Endodermal cell (in vitro differentiated cells): ENCODE data around the gene PYDC1. TPM values are rescaled to one million over a fixed set of nuclear protein-coding genes. Genes with fewer than 3 reads are reported as not detected.
"Not testable (repeated sequence)": the region's sequence is repeated elsewhere in the genome, so short reads cannot be mapped to it uniquely, and the experiment has no call there.

Experiments used
- DNase-seq: peaks from one replicate; pipeline ENCODE4 v3.0.0-alpha.2; 2017
- H3K27ac ChIP-seq: 2 replicates; pipeline ENCODE4 v1.5.1; 2013; ENCODE audit warnings: mild to moderate bottlenecking, low read depth, low read length, moderate library complexity
- H3K27me3 ChIP-seq: 2 replicates; pipeline ENCODE4 v1.6.1; 2013; ENCODE audit warnings: mild to moderate bottlenecking, low read length, moderate library complexity; ENCODE audit not compliant: insufficient read depth, control insufficient read depth, poor library complexity, severe bottlenecking
- H3K36me3 ChIP-seq: 2 replicates; pipeline ENCODE4 v1.7.0; 2013; ENCODE audit warnings: mild to moderate bottlenecking, low read length, moderate library complexity; ENCODE audit not compliant: control insufficient read depth, insufficient read depth
- H3K4me1 ChIP-seq: one replicate; pipeline ENCODE4 v1.7.0; 2013; ENCODE audit warnings: low read length; ENCODE audit not compliant: control insufficient read depth, insufficient read depth
- H3K4me3 ChIP-seq: 2 replicates; pipeline ENCODE4 v1.5.1; 2013; ENCODE audit warnings: mild to moderate bottlenecking, low read length, moderate library complexity
- H3K9ac ChIP-seq: 2 replicates; pipeline ENCODE4 v1.6.1; 2013; ENCODE audit warnings: mild to moderate bottlenecking, low read length, moderate library complexity; ENCODE audit not compliant: poor library complexity, severe bottlenecking; ENCODE audit errors: extremely low read depth
- H3K9me3 ChIP-seq: 2 replicates; pipeline ENCODE4 v1.6.1; 2013; ENCODE audit warnings: mild to moderate bottlenecking, low read length, moderate library complexity; ENCODE audit not compliant: control insufficient read depth
- H3K27ac Mint-ChIP-seq: 2 replicates; pipeline ENCODE4 v1.8.0; 2020; ENCODE audit warnings: mixed read lengths
- H3K27me3 Mint-ChIP-seq: 2 replicates; pipeline ENCODE4 v1.8.0; 2021; ENCODE audit warnings: mild to moderate bottlenecking, mixed read lengths; ENCODE audit not compliant: insufficient read depth
- H3K36me3 Mint-ChIP-seq: 2 replicates; pipeline ENCODE4 v1.8.0; 2020; ENCODE audit warnings: low read depth, mixed read lengths
- H3K4me1 Mint-ChIP-seq: 2 replicates; pipeline ENCODE4 v1.8.0; 2020; ENCODE audit warnings: mixed read lengths
- H3K4me3 Mint-ChIP-seq: 2 replicates; pipeline ENCODE4 v1.8.0; 2020; ENCODE audit warnings: mild to moderate bottlenecking, moderate library complexity, mixed read lengths
- H3K9me3 Mint-ChIP-seq: 2 replicates; pipeline ENCODE4 v1.8.0; 2020; ENCODE audit warnings: mild to moderate bottlenecking, mixed read lengths
- WGBS, 2 experiments: methylation state at CpG; one replicate each; pipeline versions ENCODE4 v1.1.5 to v1.1.7; 2013; ENCODE audit warnings: missing lambda C conversion rate in 2 of 2, mixed read lengths in 1 of 2; ENCODE audit not compliant: insufficient coverage in 1 of 2, insufficient read length in 1 of 2; 5-methylcytosine and 5-hydroxymethylcytosine counted together
- total RNA-seq, 2 donors: library from RNA; stranded (reverse); fragmentation: NEBNext Ultra II Directional in 1 of 2; extraction: Animal tissue kit (Norgen Biotek cat#: 25700) in 1 of 2; gene quantifications; 2 replicates in 1 of 2; 3 replicates in 1 of 2; pipeline ENCODE4 v1.2.1, GENCODE V29; 2021
- TF ChIP-seq, protein P1 (sequence below): fragments of 200-600 bp; sonication (generic); conservative IDR thresholded peaks from 2 replicates; pipeline ENCODE4 v1.5.0; 2021; ENCODE audit warnings: antibody characterized with exemption, mild to moderate bottlenecking

Gene PYDC1
- total RNA-seq, 2 donors from 2014 or later: not detected

DNA sequence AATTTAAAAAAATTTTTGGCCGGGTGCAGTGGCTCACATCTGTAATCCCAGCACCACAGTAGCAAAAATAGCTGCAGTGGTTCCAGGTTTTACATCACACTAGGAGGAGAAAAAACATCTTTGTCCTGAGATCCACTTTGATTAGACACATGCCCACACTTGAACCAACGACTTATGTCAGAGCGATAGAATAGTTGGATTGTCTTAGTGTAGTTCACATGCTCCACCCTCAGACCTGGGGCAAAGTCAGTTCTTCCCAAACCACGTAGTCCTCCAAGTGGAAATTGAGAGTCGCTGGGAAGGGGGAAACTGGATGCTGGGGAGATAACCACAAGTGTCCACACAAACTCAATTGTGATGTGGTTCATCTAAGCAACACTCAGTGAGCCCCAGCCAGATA lies 31.4 kb upstream of the PYDC1 start:
- Histone ChIP-seq H3K4me1 (peaks cover 5% of the 10 kb centered on the region), H3K9ac (no peak overlapping the region), H3K9me3 (no peaks in the 10 kb centered on the region), H3K4me3 (no peak overlapping the region), H3K27me3 (no peaks in the 10 kb centered on the region), H3K27ac (no peak overlapping the region), H3K36me3 (no peaks in the 10 kb centered on the region)
- Mint-ChIP-seq H3K36me3 (no peaks in the 10 kb centered on the region), H3K9me3 (peaks cover 15% of the 10 kb centered on the region), H3K27me3 (peaks cover 3% of the 10 kb centered on the region), H3K4me1 (peaks cover 10% of the 10 kb centered on the region), H3K27ac (no peak overlapping the region), H3K4me3 (no peak overlapping the region)
- WGBS, 2 experiments: 93 to 94% methylated on average over 3 to 5 of the region's 5 CpGs
- DNase-seq: no peak
- TF ChIP-seq, protein P1, sequence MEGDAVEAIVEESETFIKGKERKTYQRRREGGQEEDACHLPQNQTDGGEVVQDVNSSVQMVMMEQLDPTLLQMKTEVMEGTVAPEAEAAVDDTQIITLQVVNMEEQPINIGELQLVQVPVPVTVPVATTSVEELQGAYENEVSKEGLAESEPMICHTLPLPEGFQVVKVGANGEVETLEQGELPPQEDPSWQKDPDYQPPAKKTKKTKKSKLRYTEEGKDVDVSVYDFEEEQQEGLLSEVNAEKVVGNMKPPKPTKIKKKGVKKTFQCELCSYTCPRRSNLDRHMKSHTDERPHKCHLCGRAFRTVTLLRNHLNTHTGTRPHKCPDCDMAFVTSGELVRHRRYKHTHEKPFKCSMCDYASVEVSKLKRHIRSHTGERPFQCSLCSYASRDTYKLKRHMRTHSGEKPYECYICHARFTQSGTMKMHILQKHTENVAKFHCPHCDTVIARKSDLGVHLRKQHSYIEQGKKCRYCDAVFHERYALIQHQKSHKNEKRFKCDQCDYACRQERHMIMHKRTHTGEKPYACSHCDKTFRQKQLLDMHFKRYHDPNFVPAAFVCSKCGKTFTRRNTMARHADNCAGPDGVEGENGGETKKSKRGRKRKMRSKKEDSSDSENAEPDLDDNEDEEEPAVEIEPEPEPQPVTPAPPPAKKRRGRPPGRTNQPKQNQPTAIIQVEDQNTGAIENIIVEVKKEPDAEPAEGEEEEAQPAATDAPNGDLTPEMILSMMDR: no peak

DNA sequence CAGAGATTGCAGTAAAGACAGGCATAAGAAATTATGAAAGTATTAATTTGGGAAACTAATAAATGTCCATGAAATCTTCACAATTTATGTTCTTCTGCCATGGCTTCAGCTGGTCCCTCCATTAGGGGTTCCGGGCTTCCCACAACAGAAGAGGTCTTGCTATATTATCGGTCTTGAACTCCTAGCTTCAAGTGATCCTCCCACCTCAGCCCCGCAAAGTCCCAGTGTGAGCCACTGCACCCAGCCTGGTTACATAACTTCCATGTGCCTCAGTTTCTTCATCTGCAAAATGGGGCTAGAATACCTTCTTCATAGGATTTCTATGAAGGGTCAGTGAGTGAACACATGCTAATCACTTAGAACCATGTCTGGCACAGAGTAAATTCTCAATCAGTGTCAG lies 29.4 kb upstream of the PYDC1 start:
- 81 to 89% methylated on average over 3 of the region's 3 CpGs for WGBS, 2 experiments
- H3K27ac ChIP-seq: no peak overlapping the region
- Mint-ChIP-seq H3K9me3 (peaks cover 15% of the 10 kb centered on the region), H3K4me3 (no peak overlapping the region), H3K27me3 (no peaks in the 10 kb centered on the region), H3K36me3 (no peaks in the 10 kb centered on the region), H3K4me1 (no peaks in the 10 kb centered on the region), H3K27ac (no peak overlapping the region)
- no peak for DNase-seq
- H3K27me3 ChIP-seq: no peaks in the 10 kb centered on the region
- no peak overlapping the region for H3K9ac ChIP-seq
- H3K4me1 ChIP-seq: no peaks in the 10 kb centered on the region
- TF ChIP-seq, protein P1: no peak
- no peaks in the 10 kb centered on the region for H3K36me3 ChIP-seq
- no peak overlapping the region for H3K4me3 ChIP-seq
- H3K9me3 ChIP-seq: no peaks in the 10 kb centered on the region

DNA sequence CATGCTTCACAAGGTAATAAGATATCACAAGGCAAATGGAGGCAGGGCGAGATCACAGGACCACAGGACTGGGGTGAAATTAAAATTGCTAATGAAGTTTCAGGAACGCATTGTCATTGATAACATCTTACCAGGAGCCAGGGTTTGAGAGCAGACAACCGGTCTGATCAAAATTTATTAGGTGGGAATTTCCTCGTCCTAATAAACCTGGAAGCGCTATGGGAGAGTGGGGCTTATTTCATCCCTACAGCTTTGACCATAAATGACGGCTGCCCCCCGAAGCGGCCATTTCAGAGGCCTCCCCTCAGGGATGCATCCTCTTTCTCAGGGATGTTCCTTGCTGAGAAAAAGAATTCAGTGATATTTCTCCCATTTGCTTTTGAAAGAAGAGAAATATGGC lies 28.7 kb upstream of the PYDC1 start:
- H3K9ac ChIP-seq, H3K36me3 ChIP-seq, H3K4me1 ChIP-seq, H3K27me3 ChIP-seq, H3K4me3 Mint-ChIP-seq, H3K27ac ChIP-seq, H3K4me1 Mint-ChIP-seq, H3K4me3 ChIP-seq, H3K9me3 ChIP-seq, H3K27me3 Mint-ChIP-seq, H3K36me3 Mint-ChIP-seq: not testable (repeated sequence)
- DNase-seq: peak; percentile 61
- Mint-ChIP-seq H3K9me3 (peaks cover 15% of the 10 kb centered on the region), H3K27ac (peak overlapping the region; percentile 20)
- WGBS, 2 experiments: 37 to 41% methylated on average over 3 to 8 of the region's 8 CpGs
